Upper lobe of left lung (tissue), 4 donors: ENCODE data around the gene ARHGEF6.

ENCODE experiments used
- CTCF ChIP-seq, 6 experiments: fragments of 450-650 bp in 4 of 6; fragments of 200-600 bp in 2 of 6; sonication (generic) in 2 of 6; IDR thresholded peaks; one replicate each; pipeline ENCODE4 v1.5.1; 2016 to 2019; ENCODE audit warnings: antibody characterized with exemption in 6 of 6
- EP300 ChIP-seq, 4 donors: sonication (generic); formaldehyde crosslinking; IDR thresholded peaks; one replicate each; pipeline ENCODE4 v1.5.1; 2017; ENCODE audit warnings: antibody characterized with exemption in 4 of 4, control low read depth in 2 of 4
- POLR2A ChIP-seq, 4 donors: fragments of 450-650 bp; IDR thresholded peaks; one replicate each; pipeline ENCODE4 v1.5.1; 2016 to 2017; ENCODE audit warnings: antibody characterized with exemption in 4 of 4, mild to moderate bottlenecking in 2 of 4
- POLR2AphosphoS5 ChIP-seq, 2 donors: sonication (generic); formaldehyde crosslinking; IDR thresholded peaks; one replicate each; pipeline ENCODE4 v1.5.1; 2017; ENCODE audit warnings: antibody characterized with exemption in 2 of 2

GRCh38 chrX:136754651-136755050 is 26.1 kb downstream of the ARHGEF6 start:
- TF ChIP-seq CTCF (IDR thresholded peaks at IDR 0.05) (no peak), POLR2A (IDR thresholded peaks at IDR 0.05) (no peak), POLR2AphosphoS5 (IDR thresholded peaks at IDR 0.05) (no peak), EP300 (IDR thresholded peaks at IDR 0.05) (no peak)
